Caco-2 (cell line): ENCODE data around the gene CAPSL. TPM values are rescaled to one million over a fixed set of nuclear protein-coding genes. Genes with fewer than 3 reads are reported as not detected.
"Not testable (repeated sequence)": the region's sequence is repeated elsewhere in the genome, so short reads cannot be mapped to it uniquely, and the experiment has no call there.

Experiments used
- Bru-seq: library from RNA; stranded (reverse); fragments of 400-500 nt; gene quantifications from one replicate; lab custom pipeline; 2021; lab: Mats Ljungman, UMichigan
- BruChase-seq, 2 experiments: library from RNA; stranded (reverse); fragments of 400-500 nt; gene quantifications; one replicate each; lab custom pipeline; 2021; lab: Mats Ljungman, UMichigan
- BruUV-seq: library from RNA; stranded (reverse); fragments of 400-500 nt; replicated peaks from 2 replicates; lab custom pipeline; 2021; lab: Mats Ljungman, UMichigan
- CTCF ChIA-PET: fragments of 300-600 bp; sonication (Branson Sonifier 250); formaldehyde crosslinking; loops from one replicate; lab custom pipeline; 2022; ENCODE audit warnings: antibody characterized with exemption; lab: Charles Lee
- POLR2A ChIA-PET: fragments of 300-600 bp; sonication (Branson Sonifier 250); formaldehyde crosslinking; loops from one replicate; lab custom pipeline; 2022; ENCODE audit warnings: antibody characterized with exemption; lab: Charles Lee
- DNase-seq, 2 experiments: peaks; one replicate each; pipeline versions ENCODE4 v3.0.0 to v3.0.0-alpha.2; 2020 to 2022
- H3K27me3 ChIP-seq: replicated peaks from 2 replicates; pipeline ENCODE4 v1.6.0; 2011; ENCODE audit warnings: low read length; ENCODE audit not compliant: control insufficient read depth, insufficient read depth
- H3K36me3 ChIP-seq: 2 replicates; pipeline ENCODE4 v1.5.1; 2011; ENCODE audit warnings: low read length; ENCODE audit not compliant: control insufficient read depth, insufficient read depth
- H3K4me1 ChIP-seq: fragments of 250-450 bp; sonication (Bioruptor Pico); 2 replicates; pipeline ENCODE4 v1.5.1; 2020; ENCODE audit warnings: mild to moderate bottlenecking
- H3K4me3 ChIP-seq: 2 replicates; pipeline ENCODE4 v1.5.1; 2011; ENCODE audit warnings: low read depth, mild to moderate bottlenecking, control low read depth, low read length
- H3K9me3 ChIP-seq: fragments of 250-450 bp; sonication (Bioruptor Pico); 2 replicates; pipeline ENCODE4 v1.5.1; 2020; ENCODE audit warnings: mild to moderate bottlenecking, moderate library complexity
- H3K27ac Mint-ChIP-seq: one replicate; pipeline ENCODE4 v1.8.0; 2022; ENCODE audit warnings: mixed read lengths; ENCODE audit not compliant: unreplicated experiment
- H3K27me3 Mint-ChIP-seq: one replicate; pipeline ENCODE4 v1.8.0; 2022; ENCODE audit warnings: mixed read lengths; ENCODE audit not compliant: insufficient read depth, unreplicated experiment
- H3K36me3 Mint-ChIP-seq: one replicate; pipeline ENCODE4 v1.8.0; 2022; ENCODE audit warnings: mild to moderate bottlenecking, mixed read lengths; ENCODE audit not compliant: insufficient read depth, unreplicated experiment
- H3K4me1 Mint-ChIP-seq: one replicate; pipeline ENCODE4 v1.8.0; 2022; ENCODE audit warnings: low read depth, mixed read lengths; ENCODE audit not compliant: unreplicated experiment
- H3K4me3 Mint-ChIP-seq: one replicate; pipeline ENCODE4 v1.8.0; 2022; ENCODE audit warnings: mild to moderate bottlenecking, moderate library complexity, mixed read lengths; ENCODE audit not compliant: unreplicated experiment
- H3K9me3 Mint-ChIP-seq: one replicate; pipeline ENCODE4 v1.8.0; 2022; ENCODE audit warnings: mixed read lengths; ENCODE audit not compliant: unreplicated experiment
- CTCF ChIP-seq, 2 experiments: fragments of 200-600 bp in 1 of 2; IDR thresholded peaks; 1 replicate in 1 of 2; 2 replicates in 1 of 2; pipeline versions ENCODE4 v1.5.1 to v1.8.0; 2011 to 2022; ENCODE audit warnings: antibody characterized with exemption in 1 of 2, control low read depth in 1 of 2, inconsistent platforms in 1 of 2, low read depth in 1 of 2, low read length in 1 of 2, mild to moderate bottlenecking in 1 of 2, moderate library complexity in 1 of 2; ENCODE audit not compliant: insufficient read depth in 1 of 2, severe bottlenecking in 1 of 2, unreplicated experiment in 1 of 2
- intact Hi-C: fragments of 100-400 bp; cut with micrococcal nuclease; formaldehyde crosslinking; loops from one replicate; pipeline ENCODE4 v1.10.0; 2022; ENCODE audit not compliant: unreplicated experiment
- long read RNA-seq: library from polyadenylated mRNA; stranded (forward); transcript quantifications from one replicate; pipeline ENCODE4 v2.0.0, GENCODE V29; 2022
- total RNA-seq: library from RNA; stranded (reverse); gene quantifications from 2 replicates; pipeline ENCODE4 v1.2.3, GENCODE V29; 2022

CAPSL gene
- not detected in 2 replicates for total RNA-seq
- percentile 2 among the genes with signal in this experiment for Bru-seq, nascent RNA
- not detected for BruChase-seq, experiment 1, labeled RNA remaining after a 2-hour chase
- BruChase-seq, experiment 2, labeled RNA remaining after a 6-hour chase: not detected
- long read RNA-seq: 0 reads

GRCh38 chr5:35938568-35939227 lies at the start of gene CAPSL:
TSS of gene CAPSL (minus strand) at chr5:35938622. CDS start at chr5:35921120, 17,502 bp downstream.
- Mint-ChIP-seq H3K4me1 (no peaks in the 10 kb centered on the region), H3K4me3 (no peak within 1 kb of the TSS), H3K36me3 (no peaks in the 10 kb centered on the region), H3K27me3 (no peaks in the 10 kb centered on the region), H3K27ac (no peak within 1 kb of the TSS), H3K9me3 (no peaks in the 10 kb centered on the region)
- Histone ChIP-seq H3K4me3 (no peak within 1 kb of the TSS), H3K4me1 (no peaks in the 10 kb centered on the region), H3K27me3 (no peaks in the 10 kb centered on the region), H3K36me3 (no peaks in the 10 kb centered on the region), H3K9me3 (no peaks in the 10 kb centered on the region)
- ChIA-PET CTCF (no interaction called here), POLR2A (no interaction called here)
- BruUV-seq: no TSS peak
- intact Hi-C loops: no loop called here
- DNase-seq: peak; percentile 56 to 75
- TF ChIP-seq CTCF (IDR thresholded peaks at IDR 0.05; ENCODE audit: insufficient read depth in 1 of 2, low read depth in 1 of 2, low read length in 1 of 2, severe bottlenecking in 1 of 2, unreplicated experiment in 1 of 2): no peak

- peaks cover 15% of the 10 kb centered on the region for H3K9me3 Mint-ChIP-seq
- H3K4me3 Mint-ChIP-seq: no peak overlapping the region
- no peak overlapping the region for H3K27ac Mint-ChIP-seq
- CTCF ChIA-PET: no interaction called here
- no TSS peak for BruUV-seq
- no peaks in the 10 kb centered on the region for H3K36me3 Mint-ChIP-seq
- DNase-seq: no peak
- no peaks in the 10 kb centered on the region for H3K4me1 Mint-ChIP-seq
- POLR2A ChIA-PET: no interaction called here
- intact Hi-C loops: no loop called here
- H3K4me3 ChIP-seq: no peak overlapping the region
- no peak for TF ChIP-seq CTCF (IDR thresholded peaks at IDR 0.05; ENCODE audit: insufficient read depth in 1 of 2, low read depth in 1 of 2, low read length in 1 of 2, severe bottlenecking in 1 of 2, unreplicated experiment in 1 of 2)
- H3K4me1 ChIP-seq: no peaks in the 10 kb centered on the region
- no peaks in the 10 kb centered on the region for H3K27me3 ChIP-seq
- H3K36me3 ChIP-seq: no peaks in the 10 kb centered on the region
- H3K27me3 Mint-ChIP-seq: peaks cover 9% of the 10 kb centered on the region
- no peaks in the 10 kb centered on the region for H3K9me3 ChIP-seq
Observed at GRCh38 chr5:35987776-35988175, 49.4 kb upstream of the CAPSL start.

- no peak overlapping the region for H3K27ac Mint-ChIP-seq
- no peak for DNase-seq
- H3K4me3 ChIP-seq: no peak overlapping the region
- no peaks in the 10 kb centered on the region for H3K4me1 ChIP-seq
- H3K27me3 ChIP-seq: no peaks in the 10 kb centered on the region
- no peak for TF ChIP-seq CTCF (IDR thresholded peaks at IDR 0.05; ENCODE audit: insufficient read depth in 1 of 2, low read depth in 1 of 2, low read length in 1 of 2, severe bottlenecking in 1 of 2, unreplicated experiment in 1 of 2)
- H3K4me1 Mint-ChIP-seq: no peaks in the 10 kb centered on the region
- CTCF ChIA-PET: no interaction called here
- no peaks in the 10 kb centered on the region for H3K36me3 ChIP-seq
- H3K9me3 ChIP-seq: peaks cover 11% of the 10 kb centered on the region; the same call in 1 of the 2 replicates
- H3K4me3 Mint-ChIP-seq: no peak overlapping the region
- peaks cover 51% of the 10 kb centered on the region for H3K9me3 Mint-ChIP-seq
- no TSS peak for BruUV-seq
- peaks cover 5% of the 10 kb centered on the region for H3K27me3 Mint-ChIP-seq
- no peaks in the 10 kb centered on the region for H3K36me3 Mint-ChIP-seq
- intact Hi-C loops: no loop called here
- POLR2A ChIA-PET: no interaction called here
Observed at GRCh38 chr5:35979715-35980114, 41.3 kb upstream of the CAPSL start.

- BruUV-seq, POLR2A ChIA-PET: not testable (repeated sequence)
Observed at GRCh38 chr5:35976859-35977258, 38.4 kb upstream of the CAPSL start.

More at GRCh38 chr5:35976859-35977258, 38.4 kb upstream of the CAPSL start:
- H3K36me3 ChIP-seq, H3K27me3 ChIP-seq, H3K4me3 ChIP-seq, H3K4me3 Mint-ChIP-seq, DNase-seq, H3K4me1 ChIP-seq, H3K27me3 Mint-ChIP-seq, CTCF ChIA-PET, H3K36me3 Mint-ChIP-seq, H3K9me3 ChIP-seq, H3K27ac Mint-ChIP-seq, H3K4me1 Mint-ChIP-seq, intact Hi-C loops: not testable (repeated sequence)
- peaks cover 33% of the 10 kb centered on the region for H3K9me3 Mint-ChIP-seq
